22Rv1 (cell line): Measurements from ENCODE around the gene EXOC4.

Source experiments
- ZFX ChIP-seq: fragments of 450-650 bp; IDR thresholded peaks from 2 replicates; pipeline ENCODE4 v1.6.1; 2017; ENCODE audit warnings: antibody characterized with exemption, borderline replicate concordance
- TF ChIP-seq, protein P1 (sequence below): fragments of 450-650 bp; IDR thresholded peaks from 2 replicates; pipeline ENCODE4 v1.5.1; 2017; ENCODE audit warnings: mild to moderate bottlenecking

DNA sequence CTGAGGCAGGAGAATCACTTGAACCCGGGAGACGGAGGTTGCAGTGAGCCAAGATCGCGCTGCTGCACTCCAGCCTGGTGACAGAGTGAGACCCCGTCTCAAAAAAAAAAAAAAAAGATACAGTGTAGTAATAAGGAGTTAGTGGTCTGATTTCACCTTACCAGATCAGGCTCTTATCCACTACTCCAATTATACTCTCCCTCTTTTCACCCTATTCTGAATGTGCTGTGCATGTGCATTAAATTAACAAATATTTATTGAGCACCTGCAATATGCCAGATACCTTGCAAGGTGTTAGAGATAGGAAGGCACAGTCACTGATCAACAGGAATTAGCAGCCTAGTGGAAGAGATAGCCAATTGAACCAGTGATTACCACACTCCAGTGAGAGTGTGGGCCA is 632.3 kb downstream of the EXOC4 start:
- TF ChIP-seq, protein P1, sequence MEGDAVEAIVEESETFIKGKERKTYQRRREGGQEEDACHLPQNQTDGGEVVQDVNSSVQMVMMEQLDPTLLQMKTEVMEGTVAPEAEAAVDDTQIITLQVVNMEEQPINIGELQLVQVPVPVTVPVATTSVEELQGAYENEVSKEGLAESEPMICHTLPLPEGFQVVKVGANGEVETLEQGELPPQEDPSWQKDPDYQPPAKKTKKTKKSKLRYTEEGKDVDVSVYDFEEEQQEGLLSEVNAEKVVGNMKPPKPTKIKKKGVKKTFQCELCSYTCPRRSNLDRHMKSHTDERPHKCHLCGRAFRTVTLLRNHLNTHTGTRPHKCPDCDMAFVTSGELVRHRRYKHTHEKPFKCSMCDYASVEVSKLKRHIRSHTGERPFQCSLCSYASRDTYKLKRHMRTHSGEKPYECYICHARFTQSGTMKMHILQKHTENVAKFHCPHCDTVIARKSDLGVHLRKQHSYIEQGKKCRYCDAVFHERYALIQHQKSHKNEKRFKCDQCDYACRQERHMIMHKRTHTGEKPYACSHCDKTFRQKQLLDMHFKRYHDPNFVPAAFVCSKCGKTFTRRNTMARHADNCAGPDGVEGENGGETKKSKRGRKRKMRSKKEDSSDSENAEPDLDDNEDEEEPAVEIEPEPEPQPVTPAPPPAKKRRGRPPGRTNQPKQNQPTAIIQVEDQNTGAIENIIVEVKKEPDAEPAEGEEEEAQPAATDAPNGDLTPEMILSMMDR = no peak
- TF ChIP-seq ZFX = no peak
